ENCODE data around the gene CACNA1C.

DNA sequence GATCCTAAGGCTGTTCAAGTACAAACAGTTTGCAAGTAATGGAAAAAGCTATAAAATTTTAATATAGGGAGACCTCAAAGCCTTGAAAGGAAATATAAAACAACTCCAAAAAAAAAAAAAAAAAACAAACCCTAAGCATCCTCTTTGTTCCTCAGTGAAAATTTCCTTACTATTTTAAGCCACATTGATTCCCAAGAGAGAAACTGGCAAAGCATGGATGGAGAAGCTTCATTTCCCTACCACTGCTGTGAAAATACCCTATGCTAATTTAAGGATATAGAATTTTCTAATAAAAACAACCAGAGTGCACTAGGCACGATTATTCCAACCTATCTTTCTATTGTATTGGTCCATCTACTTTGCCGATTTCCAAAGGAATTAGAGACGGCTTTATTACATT, 283.1 kb downstream of the CACNA1C start:
- TF ChIP-seq, protein P1, sequence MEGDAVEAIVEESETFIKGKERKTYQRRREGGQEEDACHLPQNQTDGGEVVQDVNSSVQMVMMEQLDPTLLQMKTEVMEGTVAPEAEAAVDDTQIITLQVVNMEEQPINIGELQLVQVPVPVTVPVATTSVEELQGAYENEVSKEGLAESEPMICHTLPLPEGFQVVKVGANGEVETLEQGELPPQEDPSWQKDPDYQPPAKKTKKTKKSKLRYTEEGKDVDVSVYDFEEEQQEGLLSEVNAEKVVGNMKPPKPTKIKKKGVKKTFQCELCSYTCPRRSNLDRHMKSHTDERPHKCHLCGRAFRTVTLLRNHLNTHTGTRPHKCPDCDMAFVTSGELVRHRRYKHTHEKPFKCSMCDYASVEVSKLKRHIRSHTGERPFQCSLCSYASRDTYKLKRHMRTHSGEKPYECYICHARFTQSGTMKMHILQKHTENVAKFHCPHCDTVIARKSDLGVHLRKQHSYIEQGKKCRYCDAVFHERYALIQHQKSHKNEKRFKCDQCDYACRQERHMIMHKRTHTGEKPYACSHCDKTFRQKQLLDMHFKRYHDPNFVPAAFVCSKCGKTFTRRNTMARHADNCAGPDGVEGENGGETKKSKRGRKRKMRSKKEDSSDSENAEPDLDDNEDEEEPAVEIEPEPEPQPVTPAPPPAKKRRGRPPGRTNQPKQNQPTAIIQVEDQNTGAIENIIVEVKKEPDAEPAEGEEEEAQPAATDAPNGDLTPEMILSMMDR (IDR thresholded peaks at IDR 0.05) = no peak
- TF ChIP-seq POLR2A (IDR thresholded peaks at IDR 0.05) = no peak
- no peak for TF ChIP-seq EP300 (IDR thresholded peaks at IDR 0.05)

Data from tibial nerve (tissue), 4 donors.